ENCODE measurements around the gene SH3RF3. TPM values are rescaled to one million over a fixed set of nuclear protein-coding genes. Genes with fewer than 3 reads are reported as not detected.
A peak's percentile ranks its signal among the peaks of the same experiment; 100 is the strongest.

Gene SH3RF3
- total and polyA plus RNA-seq, 5 donors from 2014 or later, result 0.16 to 1.6 (median 0.76) TPM

DNA sequence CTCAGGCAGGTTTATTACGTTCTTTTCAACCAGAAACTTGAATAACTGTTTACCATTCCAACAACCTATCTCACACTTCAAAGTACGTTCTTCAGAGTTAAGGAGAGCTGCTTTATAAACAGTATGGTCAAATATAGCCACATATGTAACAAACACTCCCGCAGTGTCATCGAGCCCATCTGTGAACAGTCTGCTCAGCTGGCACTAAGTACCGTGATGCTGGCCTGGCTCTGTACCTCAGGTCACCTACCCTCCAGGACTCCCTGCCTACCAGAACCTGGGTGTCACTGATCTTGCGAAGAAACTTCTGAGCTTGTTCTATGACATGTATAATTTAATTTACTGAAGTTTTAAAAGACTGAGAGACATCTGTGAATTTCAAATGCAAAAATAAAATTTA lies 413.4 kb downstream of the SH3RF3 start:
- H3K36me3 Mint-ChIP-seq, result no peaks in the 10 kb centered on the region
- no peak overlapping the region for H3K4me3 Mint-ChIP-seq
- Histone ChIP-seq H3K36me3 (ENCODE audit: control insufficient read depth, insufficient read depth, low read length) (no peaks in the 10 kb centered on the region), H3K4me3 (ENCODE audit: low read depth, low read length) (no peak overlapping the region), H3K27me3 (ENCODE audit: control insufficient read depth, insufficient read depth, low read length) (peaks cover 2% of the 10 kb centered on the region), H3K27ac (ENCODE audit: insufficient read depth, low read length, poor library complexity, severe bottlenecking) (no peak overlapping the region), H3K9me3 (ENCODE audit: control insufficient read depth in 2 of 2, low read length in 2 of 2) (no peaks in the 10 kb centered on the region), H3K4me1 (ENCODE audit: control insufficient read depth, insufficient read depth, low read length, poor library complexity, severe bottlenecking) (no peaks in the 10 kb centered on the region)
- no peak for ATAC-seq (ENCODE audit: low read depth in 2 of 2)
- no peaks in the 10 kb centered on the region for H3K9me3 Mint-ChIP-seq
- H3K4me1 Mint-ChIP-seq, result no peaks in the 10 kb centered on the region
- H3K27me3 Mint-ChIP-seq, result peaks cover 9% of the 10 kb centered on the region
- no peak for DNase-seq
- H3K27ac Mint-ChIP-seq, result no peak overlapping the region

DNA sequence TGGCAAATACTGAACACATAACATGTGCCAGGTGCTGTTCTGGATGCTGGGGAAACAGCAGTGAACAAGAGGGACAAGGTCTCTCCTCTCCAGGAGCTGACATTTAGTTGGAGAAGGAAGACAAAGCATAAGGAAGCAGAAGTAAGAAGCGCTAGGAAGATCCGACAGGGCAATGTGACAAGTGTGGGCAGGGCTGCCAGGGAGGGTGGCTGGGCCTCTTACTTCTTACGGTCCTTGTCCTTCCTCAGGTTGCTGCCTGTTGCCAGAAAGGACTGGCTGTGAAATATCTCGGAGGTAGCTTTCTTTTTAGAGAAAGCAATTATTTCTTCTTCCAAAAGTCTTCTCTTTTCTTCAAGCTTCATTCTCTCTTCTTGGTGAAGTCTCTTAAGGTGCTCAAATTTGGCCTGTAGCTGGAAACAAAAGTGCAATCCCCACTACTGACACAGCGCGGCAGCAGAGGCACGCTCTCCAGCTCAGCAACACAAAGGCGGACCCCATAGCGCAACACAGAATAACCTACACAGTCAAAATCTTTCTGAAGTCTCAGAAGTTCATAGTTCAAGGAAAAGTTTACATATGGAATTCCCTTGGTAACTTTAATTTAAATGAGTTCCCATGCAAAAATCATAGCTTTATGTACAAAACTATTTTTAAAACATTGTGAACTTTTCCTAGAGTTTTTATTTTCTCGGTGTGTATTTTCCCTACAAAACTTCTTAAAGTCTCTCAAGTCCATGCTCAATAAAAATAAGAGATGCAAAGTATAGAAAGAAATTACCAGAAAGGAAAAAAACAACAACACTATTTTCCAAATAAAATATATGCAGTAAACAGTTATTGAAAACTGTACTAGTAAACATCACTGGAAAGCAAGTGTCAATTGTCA lies 417.1 kb downstream of the SH3RF3 start:
- Histone ChIP-seq H3K27me3 (ENCODE audit: control insufficient read depth, insufficient read depth, low read length) (peaks cover 2% of the 10 kb centered on the region), H3K27ac (ENCODE audit: insufficient read depth, low read length, poor library complexity, severe bottlenecking) (no peak overlapping the region), H3K36me3 (ENCODE audit: control insufficient read depth, insufficient read depth, low read length) (no peaks in the 10 kb centered on the region), H3K9me3 (ENCODE audit: control insufficient read depth in 2 of 2, low read length in 2 of 2) (no peaks in the 10 kb centered on the region), H3K4me1 (ENCODE audit: control insufficient read depth, insufficient read depth, low read length, poor library complexity, severe bottlenecking) (no peaks in the 10 kb centered on the region), H3K4me3 (ENCODE audit: low read depth, low read length) (no peak overlapping the region)
- ATAC-seq (ENCODE audit: low read depth in 2 of 2) (peak; percentile 77 to 84), DNase-seq (peak; percentile 25 to 65 (median 43))
- Mint-ChIP-seq H3K27me3 (peaks cover 4% of the 10 kb centered on the region), H3K36me3 (no peaks in the 10 kb centered on the region), H3K4me3 (no peak overlapping the region), H3K9me3 (no peaks in the 10 kb centered on the region), H3K27ac (no peak overlapping the region), H3K4me1 (no peaks in the 10 kb centered on the region)

DNA sequence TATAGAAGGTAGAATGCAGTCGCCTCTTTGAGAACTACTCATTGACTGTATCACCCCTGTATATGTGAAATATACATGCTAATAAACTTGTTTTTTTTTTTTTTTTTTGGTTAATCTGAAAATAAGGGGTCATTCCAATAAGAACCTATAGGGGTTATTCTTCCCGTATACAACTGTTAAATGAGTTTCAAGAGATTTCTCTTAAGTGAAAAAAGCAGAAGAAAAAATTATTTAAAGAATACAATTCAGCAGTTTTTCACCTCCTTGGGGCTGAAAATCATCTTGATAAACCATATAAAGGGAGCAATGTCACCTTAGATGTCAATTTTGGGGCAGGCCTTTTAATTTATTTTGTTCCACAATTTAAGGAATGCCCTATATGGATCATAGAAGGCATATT lies 418.3 kb downstream of the SH3RF3 start:
- no peaks in the 10 kb centered on the region for H3K36me3 Mint-ChIP-seq
- H3K4me3 Mint-ChIP-seq, result no peak overlapping the region

DNA sequence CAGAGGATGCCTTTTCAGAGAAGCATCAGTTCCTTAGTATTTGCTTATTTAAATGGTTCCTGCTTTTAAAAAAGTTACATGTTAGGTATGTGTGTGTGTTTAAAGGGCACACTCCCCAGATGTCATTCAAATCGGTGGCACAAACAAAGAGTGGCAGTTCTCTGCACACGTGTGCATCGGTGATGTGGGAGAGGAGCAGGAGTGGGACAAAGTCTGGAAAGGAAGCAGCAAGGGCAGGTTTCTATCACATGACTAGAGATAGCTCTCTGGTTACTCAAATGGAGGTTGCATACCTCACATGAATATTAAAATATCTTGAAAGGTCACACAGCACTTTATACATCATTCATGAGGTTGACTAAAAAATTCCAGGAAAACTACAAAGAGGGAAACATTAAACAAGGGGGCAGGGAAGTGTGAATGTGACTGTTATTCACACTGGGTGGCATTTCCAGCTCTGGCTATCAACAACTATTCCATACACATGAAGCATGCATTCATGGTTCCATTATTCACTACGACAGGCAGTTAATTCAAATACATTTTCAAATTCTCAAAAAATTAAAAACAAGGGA lies 420.1 kb downstream of the SH3RF3 start:
- ATAC-seq (ENCODE audit: low read depth in 2 of 2) (no peak), DNase-seq (no peak)
- Mint-ChIP-seq H3K27me3 (peaks cover 4% of the 10 kb centered on the region), H3K9me3 (no peaks in the 10 kb centered on the region), H3K4me1 (no peaks in the 10 kb centered on the region), H3K36me3 (no peaks in the 10 kb centered on the region), H3K4me3 (no peak overlapping the region), H3K27ac (no peak overlapping the region)
- Histone ChIP-seq H3K4me3 (ENCODE audit: low read depth, low read length) (no peak overlapping the region), H3K27me3 (ENCODE audit: control insufficient read depth, insufficient read depth, low read length) (peaks cover 2% of the 10 kb centered on the region), H3K36me3 (ENCODE audit: control insufficient read depth, insufficient read depth, low read length) (no peaks in the 10 kb centered on the region), H3K27ac (ENCODE audit: insufficient read depth, low read length, poor library complexity, severe bottlenecking) (no peak overlapping the region), H3K9me3 (ENCODE audit: control insufficient read depth in 2 of 2, low read length in 2 of 2) (no peaks in the 10 kb centered on the region), H3K4me1 (ENCODE audit: control insufficient read depth, insufficient read depth, low read length, poor library complexity, severe bottlenecking) (no peaks in the 10 kb centered on the region)

More for the DNA sequence above, 418.3 kb downstream of the SH3RF3 start:
- ATAC-seq (ENCODE audit: low read depth in 2 of 2) (no peak), DNase-seq (no peak)
- no peak overlapping the region for H3K27ac ChIP-seq (ENCODE audit: insufficient read depth, low read length, poor library complexity, severe bottlenecking)
- no peaks in the 10 kb centered on the region for H3K4me1 Mint-ChIP-seq
- no peaks in the 10 kb centered on the region for H3K9me3 Mint-ChIP-seq
- peaks cover 2% of the 10 kb centered on the region for H3K27me3 ChIP-seq (ENCODE audit: control insufficient read depth, insufficient read depth, low read length)
- H3K4me3 ChIP-seq (ENCODE audit: low read depth, low read length), result no peak overlapping the region
- H3K4me1 ChIP-seq (ENCODE audit: control insufficient read depth, insufficient read depth, low read length, poor library complexity, severe bottlenecking), result no peaks in the 10 kb centered on the region
- H3K9me3 ChIP-seq (ENCODE audit: control insufficient read depth in 2 of 2, low read length in 2 of 2), result no peaks in the 10 kb centered on the region
- H3K36me3 ChIP-seq (ENCODE audit: control insufficient read depth, insufficient read depth, low read length), result no peaks in the 10 kb centered on the region
- H3K27ac Mint-ChIP-seq, result no peak overlapping the region
- peaks cover 4% of the 10 kb centered on the region for H3K27me3 Mint-ChIP-seq

Other genes starting within 250 kb of the SH3RF3 start
- 3.2 TPM for gene EDAR, start 140.0 kb upstream of the SH3RF3 start, total RNA-seq
- 1 to 10 TPM; 1.4 to 6.7 (median 2.6) TPM for gene EDAR, start 140.0 kb upstream of the SH3RF3 start, polyA plus RNA-seq